Stimulated activated CD4-positive, alpha-beta T cell treated with anti-CD3 and anti-CD28 coated beads, TNF-alpha, amount 100 ng/mL, for 48 hours (primary cell): ENCODE measurements around the gene PNLIPRP1.

Experiments used
- DNase-seq, 3 donors: peaks; one replicate each; pipeline ENCODE4 v3.0.0-alpha.2; 2020; ENCODE audit warnings: low read depth in 3 of 3

PNLIPRP1 gene

GRCh38 chr10:116590590-116591444, at the start of gene PNLIPRP1:
PNLIPRP1 (plus strand) TSS chr10:116590959; CDS start chr10:116591130, 171 bp downstream.
- DNase-seq = no peak

- no peak for DNase-seq
Observed at GRCh38 chr10:116542007-116542677, 48.6 kb upstream of the PNLIPRP1 start.

GRCh38 chr10:116545122-116545521, 45.6 kb upstream of the PNLIPRP1 start:
- no peak for DNase-seq

- no peak for DNase-seq
Observed at GRCh38 chr10:116545756-116546155, 45.0 kb upstream of the PNLIPRP1 start, which contains the start of gene PNLIP. PNLIP (plus strand) TSS chr10:116545931; CDS start chr10:116546093, 162 bp downstream.

GRCh38 chr10:116548301-116548700, 42.5 kb upstream of the PNLIPRP1 start:
- DNase-seq = no peak

- no peak for DNase-seq
Observed at GRCh38 chr10:116553378-116553980, 37.3 kb upstream of the PNLIPRP1 start.

GRCh38 chr10:116554628-116555027, 36.1 kb upstream of the PNLIPRP1 start:
- DNase-seq = no peak

GRCh38 chr10:116555880-116556279, 34.9 kb upstream of the PNLIPRP1 start:
- no peak for DNase-seq

- no peak for DNase-seq
Observed at GRCh38 chr10:116557305-116557880, 33.4 kb upstream of the PNLIPRP1 start.

- no peak for DNase-seq
Observed at GRCh38 chr10:116565534-116565933, 25.2 kb upstream of the PNLIPRP1 start.

- no peak for DNase-seq
Observed at GRCh38 chr10:116566932-116567331, 23.8 kb upstream of the PNLIPRP1 start.

- DNase-seq = no peak
Observed at GRCh38 chr10:116567335-116567734, 23.4 kb upstream of the PNLIPRP1 start.

- DNase-seq = no peak
Observed at GRCh38 chr10:116574797-116575196, 16.0 kb upstream of the PNLIPRP1 start.

GRCh38 chr10:116587878-116588591, 2.7 kb upstream of the PNLIPRP1 start:
- no peak for DNase-seq

GRCh38 chr10:116588995-116589394, 1.8 kb upstream of the PNLIPRP1 start:
- no peak for DNase-seq

GRCh38 chr10:116589926-116590325, 833 bp upstream of the PNLIPRP1 start:
- DNase-seq = no peak

GRCh38 chr10:116593139-116593740, 2.5 kb downstream of the PNLIPRP1 start:
- no peak for DNase-seq

- DNase-seq = no peak
Observed at GRCh38 chr10:116594525-116595035, 3.8 kb downstream of the PNLIPRP1 start.

- DNase-seq = no peak
Observed at GRCh38 chr10:116596062-116596461, 5.3 kb downstream of the PNLIPRP1 start.

GRCh38 chr10:116597543-116597942, 6.8 kb downstream of the PNLIPRP1 start:
- DNase-seq = no peak

GRCh38 chr10:116598329-116598728, 7.6 kb downstream of the PNLIPRP1 start:
- no peak for DNase-seq
